DMS153 treated with DMSO at 0.1 percent for 48 hours (cell line): Measurements from ENCODE around the gene LMO7.
"Not testable (repeated sequence)": the region's sequence is repeated elsewhere in the genome, so short reads cannot be mapped to it uniquely, and the experiment has no call there.

Experiments used
- DNase-seq: peaks from one replicate; lab custom pipeline; 2025; ENCODE audit not compliant: unreplicated experiment; lab: John Stamatoyannopoulos, UW

The LMO7 gene

GRCh38 chr13:75739244-75739868 is 103.2 kb downstream of the LMO7 start:
- no peak for DNase-seq

GRCh38 chr13:75740031-75740430 is 103.9 kb downstream of the LMO7 start:
- no peak for DNase-seq

GRCh38 chr13:75743072-75743471 is 106.9 kb downstream of the LMO7 start:
- DNase-seq, result not testable (repeated sequence)

- no peak for DNase-seq
Measured at GRCh38 chr13:75744127-75744526, 108.0 kb downstream of the LMO7 start.

GRCh38 chr13:75745387-75745786 is 109.3 kb downstream of the LMO7 start:
- no peak for DNase-seq

GRCh38 chr13:75748874-75749273 is 112.7 kb downstream of the LMO7 start:
- no peak for DNase-seq

GRCh38 chr13:75749407-75749806 is 113.3 kb downstream of the LMO7 start:
- no peak for DNase-seq

GRCh38 chr13:75751350-75751749 is 115.2 kb downstream of the LMO7 start:
- DNase-seq, result no peak

- no peak for DNase-seq
Measured at GRCh38 chr13:75752826-75753225, 116.7 kb downstream of the LMO7 start.

GRCh38 chr13:75754936-75755335 is 118.8 kb downstream of the LMO7 start:
- no peak for DNase-seq

- DNase-seq, result no peak
Measured at GRCh38 chr13:75757336-75757735, 121.2 kb downstream of the LMO7 start.

GRCh38 chr13:75759531-75759930 is 123.4 kb downstream of the LMO7 start:
- DNase-seq, result no peak

- peak; percentile 75 for DNase-seq
Measured at GRCh38 chr13:75760131-75761021, 124.2 kb downstream of the LMO7 start.

GRCh38 chr13:75761369-75761768 is 125.2 kb downstream of the LMO7 start:
- no peak for DNase-seq

- DNase-seq, result no peak
Measured at GRCh38 chr13:75762076-75762937, 126.2 kb downstream of the LMO7 start.

GRCh38 chr13:75762955-75763354 is 126.8 kb downstream of the LMO7 start:
- DNase-seq, result no peak

- DNase-seq, result no peak
Measured at GRCh38 chr13:75763512-75763911, 127.4 kb downstream of the LMO7 start.

GRCh38 chr13:75764251-75764925 is 128.3 kb downstream of the LMO7 start:
- DNase-seq, result no peak

- no peak for DNase-seq
Measured at GRCh38 chr13:75764926-75765310, 128.8 kb downstream of the LMO7 start.

GRCh38 chr13:75766636-75767035 is 130.5 kb downstream of the LMO7 start:
- DNase-seq, result no peak
